ELR (cell line): ENCODE data around the gene CABLES2.
"Not testable (repeated sequence)": the region's sequence is repeated elsewhere in the genome, so short reads cannot be mapped to it uniquely, and the experiment has no call there.

Source experiments
- DNase-seq: peaks from one replicate; pipeline ENCODE4 v3.0.0-alpha.2; 2015; ENCODE audit warnings: low read depth

Gene CABLES2

DNA sequence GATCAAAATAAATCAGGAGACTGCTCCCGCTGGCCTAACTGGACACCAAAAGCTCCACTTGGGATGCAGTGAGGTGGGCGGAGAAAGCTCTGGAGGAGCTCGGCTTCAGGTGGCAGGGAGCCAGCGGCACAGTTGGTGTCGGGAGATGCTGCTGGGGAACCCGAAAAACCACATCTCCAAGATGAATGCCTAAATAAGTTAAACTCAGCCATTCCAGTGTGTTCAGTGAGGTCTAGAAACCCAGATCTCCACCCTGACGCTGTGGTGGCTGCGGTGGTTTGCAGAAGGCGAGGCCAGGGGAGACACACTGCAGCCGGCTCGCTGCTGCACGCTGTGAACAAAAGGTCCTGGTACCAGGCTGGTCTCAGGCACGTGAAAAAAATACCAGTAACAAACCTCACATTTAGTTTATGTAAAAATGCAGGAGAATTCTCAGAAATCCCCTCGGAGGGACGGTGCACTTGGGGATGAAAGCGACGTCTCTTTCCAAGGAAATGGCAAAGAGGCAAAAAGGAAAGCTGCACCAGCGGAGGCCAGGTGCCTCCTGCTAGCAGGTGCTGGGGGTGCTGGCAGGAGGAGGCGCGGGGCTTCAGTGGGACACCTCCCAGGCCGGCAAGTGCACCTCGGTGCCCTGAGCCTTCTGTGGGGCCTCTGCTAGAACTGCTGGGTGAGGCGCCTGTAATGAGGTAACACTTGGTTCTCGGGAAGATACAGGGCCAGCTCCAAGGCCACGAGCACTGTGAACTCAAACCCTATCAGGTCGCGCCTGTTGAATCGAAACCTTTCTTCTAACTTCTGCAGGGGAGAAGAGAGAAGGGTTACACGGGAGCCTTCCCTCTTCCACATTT is 16.5 kb downstream of the CABLES2 start:
- DNase-seq, result no peak

DNA sequence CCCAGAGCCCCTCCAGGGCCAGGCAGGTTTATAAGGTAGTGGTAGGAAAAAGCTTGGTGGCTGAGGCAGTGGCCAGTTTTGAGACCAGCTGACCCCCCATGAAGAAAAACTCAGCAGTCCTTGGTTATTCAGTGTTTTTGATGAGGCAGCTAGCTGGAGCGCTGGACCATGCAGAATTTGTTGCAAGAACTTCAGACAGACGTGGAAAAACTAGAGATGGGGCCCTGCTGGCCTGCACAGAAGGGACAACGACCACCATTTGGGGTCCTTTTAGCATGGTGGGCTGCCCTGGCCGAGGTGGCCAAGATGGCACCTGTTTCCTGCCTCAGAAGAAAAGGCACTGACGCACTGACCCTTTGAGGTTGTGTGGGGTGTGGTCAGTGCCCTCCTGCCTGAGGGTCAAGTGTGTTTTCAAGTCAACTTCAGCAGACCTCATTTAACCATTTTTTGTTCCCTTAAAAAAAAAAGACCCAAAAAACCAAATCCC is 17.4 kb downstream of the CABLES2 start:
- no peak for DNase-seq

DNA sequence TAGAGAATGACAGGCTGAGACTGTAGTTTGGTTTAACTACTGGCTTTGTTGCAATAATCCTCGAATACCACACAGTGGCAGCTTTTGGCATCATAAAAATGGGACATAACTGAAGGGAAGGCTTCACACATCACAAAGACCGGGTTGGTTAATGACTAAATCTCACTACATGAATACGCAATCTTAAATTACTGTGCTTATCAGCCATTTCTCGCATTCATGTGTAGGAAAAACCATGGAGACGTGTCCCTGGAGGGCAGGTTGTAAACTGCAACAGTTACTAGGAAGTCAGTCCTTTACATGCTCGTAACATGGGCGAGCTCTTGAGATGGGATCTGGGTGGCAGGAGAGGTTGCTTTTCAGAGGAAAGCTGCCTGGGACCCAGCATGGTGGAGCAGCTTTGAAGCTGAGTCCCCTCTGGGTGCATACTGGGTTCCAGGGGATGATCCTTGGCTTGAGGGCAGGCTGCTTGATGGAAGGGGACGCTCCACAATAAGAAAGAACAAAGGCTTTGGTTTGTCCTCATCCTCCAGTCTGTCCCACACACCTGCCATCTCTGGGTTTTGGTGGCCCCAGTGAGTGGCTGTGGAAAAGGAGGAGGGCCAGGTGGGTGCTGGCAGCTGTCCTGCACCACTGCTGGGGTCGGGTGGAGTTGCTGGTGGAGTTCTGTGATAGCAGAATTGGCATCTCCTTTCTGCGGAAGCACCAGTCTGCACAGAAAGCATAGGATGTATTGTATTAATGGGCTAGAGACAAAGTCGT is 18.1 kb downstream of the CABLES2 start:
- no peak for DNase-seq

DNA sequence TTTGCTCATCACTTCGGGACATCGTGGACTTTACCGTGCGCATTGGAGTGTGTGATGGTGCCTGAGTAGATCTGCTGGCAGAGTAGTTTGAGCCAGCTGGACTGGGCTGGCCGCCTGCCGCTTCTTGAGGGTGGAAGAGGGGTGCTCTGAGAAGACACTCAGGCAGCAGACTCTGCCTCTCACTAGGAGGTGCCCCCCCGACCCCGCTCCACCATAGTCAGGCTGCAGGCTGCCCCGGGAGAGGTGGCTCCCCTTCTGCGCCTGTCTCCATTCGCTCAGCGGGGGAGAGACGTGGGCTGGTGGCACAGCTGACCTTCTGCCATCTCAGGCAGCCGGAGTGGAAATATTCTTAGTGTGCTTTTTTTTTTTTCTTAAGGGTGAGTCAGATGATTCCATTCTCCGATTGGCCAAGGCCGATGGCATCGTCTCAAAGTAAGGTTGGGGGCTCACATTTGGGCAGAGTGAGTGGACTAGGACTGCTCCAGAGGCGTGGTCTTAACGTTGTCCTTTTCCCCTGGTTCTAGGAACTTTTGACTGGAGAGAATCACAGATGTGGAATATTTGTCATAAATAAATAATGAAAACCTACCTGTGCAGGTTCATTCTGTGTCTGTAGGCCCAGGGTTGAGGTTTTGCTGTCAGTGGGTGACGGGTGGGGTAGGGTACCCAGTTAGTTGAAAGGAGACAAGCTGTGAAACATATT is 19.0 kb downstream of the CABLES2 start:
- peak; percentile 48 for DNase-seq

DNA sequence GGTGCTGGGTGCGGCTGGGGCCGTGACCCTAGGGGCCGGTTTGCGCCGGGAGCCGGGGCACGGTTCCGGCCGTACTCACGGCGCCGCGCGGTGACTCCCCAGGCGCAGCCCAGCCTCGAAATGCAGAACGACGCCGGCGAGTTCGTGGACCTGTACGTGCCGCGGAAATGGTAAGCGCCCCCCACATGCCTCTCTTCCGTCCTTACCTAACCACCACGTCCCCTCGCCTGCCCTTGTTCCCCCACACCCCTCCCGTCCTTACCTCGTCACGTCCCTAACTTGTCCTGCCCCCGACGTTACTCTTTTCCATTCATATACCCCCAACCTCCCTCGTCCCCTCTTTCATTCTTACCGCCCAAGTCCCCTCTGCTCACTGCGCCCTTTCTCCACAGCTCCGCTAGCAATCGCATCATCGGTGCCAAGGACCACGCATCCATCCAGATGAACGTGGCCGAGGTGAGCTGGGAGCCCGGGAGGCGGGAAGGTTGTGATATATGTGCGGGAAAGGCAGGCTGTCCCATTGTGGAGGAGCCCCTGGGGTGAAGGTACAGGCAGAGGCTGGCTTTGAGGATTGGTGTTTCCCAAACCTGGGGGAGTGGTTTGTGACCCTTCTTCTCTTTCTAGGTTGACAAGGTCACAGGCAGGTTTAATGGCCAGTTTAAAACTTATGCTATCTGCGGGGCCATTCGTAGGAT is 19.7 kb downstream of the CABLES2 start:
- DNase-seq, result no peak

DNA sequence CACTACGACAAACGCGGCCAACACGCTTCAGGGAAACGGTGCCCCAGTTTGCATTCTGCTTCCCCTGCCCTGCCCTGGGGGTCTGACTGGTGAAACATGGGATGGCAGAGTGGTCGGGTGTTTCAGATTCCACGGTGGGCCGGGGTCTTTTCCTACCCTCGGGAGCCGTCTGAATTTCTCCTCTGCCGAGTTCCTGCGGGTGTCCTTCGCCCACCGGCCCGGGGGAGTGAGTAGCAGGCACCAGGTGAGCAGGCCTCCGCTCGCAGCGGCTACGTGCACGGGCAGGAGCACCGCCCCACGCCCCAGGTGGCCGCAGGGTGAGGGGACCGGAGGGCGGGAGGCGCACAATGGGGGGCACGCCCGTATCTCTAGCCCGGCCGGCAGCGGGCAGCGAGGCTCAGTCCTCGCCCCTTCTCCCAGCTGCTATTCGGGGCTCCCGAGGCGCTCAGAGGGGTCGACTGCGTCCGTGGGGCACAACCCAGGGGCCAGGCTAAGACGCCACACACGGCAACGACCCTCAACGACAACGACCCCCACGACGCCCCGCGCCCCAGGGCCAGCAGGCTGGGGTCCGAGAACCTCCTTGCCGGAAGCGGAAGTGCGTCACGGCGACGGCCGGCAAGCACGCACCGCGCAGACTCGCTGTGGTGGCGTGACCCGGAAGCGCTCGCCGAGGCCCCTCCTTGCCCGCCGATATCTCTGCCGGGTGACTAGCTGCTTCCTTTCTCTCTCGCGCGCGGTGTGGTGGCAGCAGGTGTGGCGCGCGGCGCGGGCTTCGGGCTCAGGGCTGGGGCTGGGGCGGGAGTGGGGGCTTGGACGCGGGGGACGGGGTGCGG is 20.5 kb downstream of the CABLES2 start, which contains the start of gene RPS21:
RPS21 (plus strand) TSS at position 721 of the 836 bp plus-strand sequence. CDS start 236 bp downstream, outside the sequence.
- DNase-seq, result peak; percentile 95

DNA sequence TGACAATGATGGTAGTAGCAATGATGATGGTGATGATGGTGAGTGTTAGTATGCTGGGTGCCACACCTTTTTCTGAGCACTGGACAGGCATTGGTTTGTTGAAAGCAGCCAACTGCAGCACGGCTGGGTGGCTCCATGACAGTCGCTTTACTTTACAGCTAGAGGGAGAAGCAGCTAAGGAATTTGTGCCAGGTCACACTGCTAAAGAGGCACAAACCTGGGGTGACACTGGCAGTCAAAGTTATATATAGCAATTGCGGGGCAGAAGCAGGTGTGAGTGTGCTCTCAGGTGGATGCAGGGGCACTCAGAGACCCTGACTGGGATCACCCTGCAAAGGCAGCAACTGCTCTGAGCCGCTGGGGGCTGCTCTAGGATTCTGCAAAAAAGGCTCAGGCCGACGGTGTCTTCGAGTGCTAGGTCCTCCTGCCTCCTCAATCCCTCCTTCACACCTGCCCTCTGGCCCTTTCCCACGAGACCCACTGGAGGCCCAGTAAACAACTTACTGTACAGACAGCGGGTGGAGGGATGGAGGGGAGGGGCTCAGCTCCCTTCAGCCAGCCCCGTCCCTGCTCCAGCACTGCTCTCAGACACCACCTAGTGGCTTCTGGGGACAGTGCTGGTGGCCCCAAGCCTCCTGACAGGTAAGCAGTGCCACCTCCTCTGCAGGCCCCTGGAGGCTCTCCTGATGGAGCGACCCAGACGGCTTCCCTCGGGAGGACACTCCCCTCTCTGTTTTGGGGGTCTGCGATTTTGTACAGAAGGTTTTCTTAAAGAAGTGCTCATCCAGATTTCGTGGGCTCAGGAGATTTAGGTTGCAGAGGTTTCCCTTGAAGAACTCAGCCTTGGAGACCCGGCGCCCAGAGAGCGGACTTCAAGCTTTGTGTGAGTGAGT is 24.5 kb downstream of the CABLES2 start:
- peak; percentile 84 for DNase-seq

DNA sequence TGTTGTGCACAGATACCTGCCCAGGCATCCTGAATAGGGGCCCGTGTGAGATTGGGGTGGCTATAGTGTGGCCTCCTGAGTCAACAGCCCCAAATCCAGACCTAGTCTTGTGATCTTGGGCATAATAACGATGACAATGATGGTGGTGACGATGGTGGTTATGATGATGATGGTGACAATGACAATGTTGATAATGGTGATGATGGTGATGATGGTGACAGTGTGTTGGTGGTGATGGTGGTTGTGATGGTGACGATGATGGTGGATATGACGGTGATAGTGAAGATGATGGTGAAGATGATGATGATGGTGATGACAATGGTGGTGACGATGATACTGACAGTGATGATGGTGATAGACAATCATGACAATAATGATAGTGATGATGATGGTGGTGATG is 25.2 kb downstream of the CABLES2 start:
- DNase-seq, result no peak

DNA sequence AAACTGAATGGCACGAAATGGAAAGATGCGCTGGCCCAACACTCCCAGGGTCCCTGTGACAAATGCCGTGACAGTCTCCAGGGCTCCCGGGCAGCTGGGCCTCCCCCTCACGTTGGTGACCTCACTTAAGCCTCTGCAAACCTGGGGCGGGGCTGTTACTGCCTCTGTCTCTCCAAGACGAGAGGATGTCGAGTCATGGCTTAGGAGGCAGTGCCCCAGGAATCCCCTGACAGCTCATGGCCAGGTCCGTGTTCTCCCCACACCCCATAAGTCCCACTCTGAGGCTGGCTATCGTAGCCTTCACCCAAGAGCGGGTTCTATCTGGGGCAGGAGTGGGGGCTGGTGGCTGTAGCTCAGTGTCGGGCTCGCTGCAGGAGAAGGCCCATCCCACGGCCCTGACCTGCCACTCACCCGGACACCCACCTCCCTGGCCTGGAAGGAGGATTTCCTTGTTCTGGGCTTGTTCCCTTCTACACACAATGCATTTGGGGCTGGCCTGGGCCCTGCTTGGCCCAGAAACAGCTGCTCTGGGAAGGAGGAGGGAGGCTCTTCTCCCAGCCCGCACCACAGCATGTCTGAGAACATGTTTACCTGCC is 25.8 kb downstream of the CABLES2 start:
- DNase-seq, result peak; percentile 95

DNA sequence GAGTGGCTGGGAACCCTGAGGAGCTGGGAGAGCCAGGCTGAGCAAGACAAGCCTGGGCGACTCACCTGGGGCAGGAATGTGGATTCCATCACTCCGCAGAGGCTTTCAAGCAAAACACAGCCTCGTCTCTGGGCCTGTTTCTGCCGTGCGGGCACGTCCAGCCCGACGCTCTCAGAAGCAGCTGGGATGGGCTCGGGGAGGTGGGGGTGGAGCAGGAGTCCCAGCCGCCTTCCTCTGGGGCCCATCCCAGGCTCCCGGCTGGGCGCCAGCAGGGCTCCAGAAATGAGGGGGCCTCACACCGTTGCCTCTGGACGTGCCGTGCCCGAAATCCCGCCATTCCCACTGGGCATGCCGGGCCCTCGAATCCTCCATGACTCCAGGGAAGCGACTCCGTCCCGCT is 28.9 kb downstream of the CABLES2 start:
- DNase-seq, result no peak

DNA sequence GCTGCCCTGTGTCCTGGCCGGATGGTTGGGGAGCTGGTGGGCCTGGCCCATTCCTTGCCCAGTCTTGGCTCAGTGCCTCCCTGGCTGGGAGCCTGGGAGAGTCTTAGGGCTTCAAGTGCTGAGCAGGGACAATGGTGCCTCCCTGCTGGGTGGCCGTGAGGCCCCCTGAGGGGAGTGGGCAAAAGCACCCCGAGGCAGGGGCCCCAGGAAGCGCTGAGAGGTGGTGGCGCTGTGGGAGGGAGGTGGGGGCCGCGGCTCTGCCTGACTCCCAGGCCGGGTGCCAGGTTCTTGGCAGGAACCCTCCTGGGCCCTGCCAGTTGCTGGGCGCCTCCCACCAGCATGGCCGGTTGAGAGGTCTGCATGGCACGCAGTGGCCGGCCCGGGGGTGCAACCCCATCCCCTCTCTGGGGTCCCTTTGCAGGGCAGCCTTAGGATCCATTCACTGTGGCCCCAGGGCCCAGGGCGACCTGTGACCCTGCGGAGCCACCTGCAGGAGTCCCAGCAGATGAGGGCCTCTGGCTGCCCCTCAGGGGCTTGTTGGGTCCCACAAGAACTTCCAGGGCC is 29.4 kb downstream of the CABLES2 start:
- no peak for DNase-seq

DNA sequence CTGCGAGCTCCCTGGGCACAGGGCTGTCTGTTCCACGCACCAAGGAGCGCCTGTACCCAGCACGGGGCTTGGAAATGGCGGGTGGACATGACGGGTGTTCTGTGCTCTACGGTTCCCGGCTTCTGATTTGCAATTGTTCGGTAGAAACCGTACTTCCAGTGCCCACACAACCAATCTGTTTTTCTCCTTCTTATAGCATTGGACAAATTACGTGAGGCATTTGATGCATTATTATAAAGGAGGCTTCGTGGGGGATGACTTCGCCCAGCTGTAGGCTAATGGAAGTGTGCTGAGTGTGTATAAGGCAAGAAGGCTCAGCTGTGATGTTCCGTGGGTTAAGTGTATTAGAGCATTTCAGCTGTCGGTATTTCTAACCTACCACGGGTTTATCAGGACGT is 30.0 kb downstream of the CABLES2 start:
- no peak for DNase-seq

DNA sequence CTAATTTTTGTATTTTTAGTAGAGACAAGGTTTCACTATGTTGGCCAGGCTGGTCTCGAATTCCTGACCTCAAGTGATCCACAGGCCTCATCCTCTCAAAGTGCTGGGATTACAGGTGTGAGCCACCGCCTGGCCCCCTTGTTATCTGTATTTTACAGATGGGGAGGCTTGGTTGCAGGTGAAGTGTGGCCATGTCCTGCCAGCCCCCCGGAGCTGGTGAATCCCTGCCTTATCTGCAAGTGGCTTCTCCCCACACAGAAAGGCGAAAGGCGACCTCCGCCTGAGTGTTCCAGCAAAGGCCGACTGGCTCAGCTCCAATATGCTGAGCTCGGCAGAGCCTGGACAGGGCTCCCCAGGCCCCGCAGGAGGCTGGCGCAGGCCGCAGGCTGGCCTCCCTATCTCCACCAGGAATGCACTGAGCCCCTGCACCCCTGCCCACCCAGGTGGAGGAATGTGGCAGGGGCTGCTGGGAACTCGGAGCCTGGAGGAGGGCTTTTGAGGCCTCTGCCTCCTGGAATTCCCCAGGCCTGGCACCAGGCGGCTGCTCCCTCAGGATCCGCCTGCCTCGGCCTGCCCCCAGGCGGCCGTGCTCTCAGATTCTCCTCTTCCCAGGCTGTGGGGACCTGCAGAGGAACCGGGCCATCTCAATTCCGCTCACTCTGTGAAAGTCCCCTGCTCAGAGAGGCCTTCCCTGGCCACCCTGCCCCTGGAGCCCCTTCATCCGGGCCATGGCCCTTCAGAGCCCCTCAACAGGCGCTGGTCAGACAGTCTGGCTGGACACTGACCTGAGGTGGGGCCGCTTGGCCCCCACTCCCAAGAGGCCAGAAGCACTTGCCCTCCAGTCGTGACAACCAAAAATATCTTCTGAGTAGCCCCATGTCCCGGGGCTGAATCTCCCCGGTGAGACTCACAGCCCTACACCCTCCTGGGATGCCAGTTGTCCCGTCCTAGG is 30.7 kb downstream of the CABLES2 start:
- DNase-seq, result no peak

DNA sequence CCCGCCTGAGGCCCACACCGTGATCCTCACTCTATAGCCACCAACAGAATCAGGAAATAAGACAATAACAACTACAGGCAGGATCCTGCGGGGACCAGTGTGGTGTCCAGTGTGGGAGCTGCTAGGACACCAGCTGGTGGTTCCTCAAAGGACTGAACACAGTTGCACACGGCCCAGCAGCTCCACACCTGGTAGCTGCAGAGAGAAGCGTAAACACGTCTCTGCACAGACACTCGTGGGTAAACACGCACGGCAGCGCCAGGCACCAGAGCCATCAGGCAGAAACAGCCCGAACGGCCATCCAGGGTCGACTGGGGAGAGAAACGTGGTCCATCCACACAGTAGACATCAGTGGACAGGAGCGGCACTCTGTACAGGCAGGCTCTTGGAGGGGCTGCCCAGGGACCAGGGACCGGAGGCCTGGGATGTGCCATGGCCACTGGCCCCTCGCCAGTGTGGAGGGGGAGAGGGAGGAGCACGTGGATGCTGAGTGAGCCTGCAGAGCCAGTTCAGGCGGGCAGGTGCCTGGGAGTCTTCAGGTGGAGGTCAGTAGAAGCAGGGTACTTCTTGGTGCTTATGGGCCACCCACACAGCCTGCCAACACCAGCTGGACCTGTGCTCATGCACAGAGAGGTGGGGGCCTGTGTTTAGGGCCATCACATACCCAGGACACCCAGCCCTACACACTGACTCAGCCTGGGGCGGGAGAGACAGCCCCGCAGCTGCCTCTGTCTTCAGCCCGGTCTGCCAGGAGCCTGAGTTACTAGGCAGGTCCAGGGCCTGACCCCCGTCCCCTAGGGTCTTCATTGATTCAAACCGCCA is 32.5 kb downstream of the CABLES2 start:
- no peak for DNase-seq

DNA sequence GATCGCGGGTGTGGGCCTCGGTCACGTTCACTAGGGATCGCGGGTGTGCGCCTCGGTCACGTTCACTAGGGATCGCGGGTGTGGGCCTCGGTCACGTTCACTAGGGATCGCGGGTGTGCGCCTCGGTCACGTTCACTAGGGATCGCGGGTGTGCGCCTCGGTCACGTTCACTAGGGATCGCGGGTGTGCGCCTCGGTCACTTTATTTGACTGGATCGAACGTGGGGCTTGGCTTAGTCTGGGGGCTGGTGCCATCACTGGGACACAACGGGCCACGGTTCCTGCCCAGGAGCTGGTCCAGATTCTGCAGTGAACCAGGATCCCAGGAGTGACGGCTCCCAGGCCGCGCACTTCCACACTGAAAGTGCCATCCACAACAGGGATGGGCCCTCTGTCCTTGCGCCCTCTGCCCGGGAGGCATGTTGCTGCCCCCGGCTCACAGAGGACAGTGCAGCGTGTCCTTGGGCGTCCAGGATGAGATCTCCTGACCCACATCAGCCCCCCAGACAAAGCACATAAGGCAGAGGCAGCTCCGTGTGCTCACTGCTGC is 33.4 kb downstream of the CABLES2 start:
- DNase-seq, result not testable (repeated sequence)
